GM12878 (cell line): ENCODE measurements around the gene RBMS3. TPM values are rescaled to one million over a fixed set of nuclear protein-coding genes. Genes with fewer than 3 reads are reported as not detected.

ENCODE experiments used
- ATAC-seq: fragments of 200-7000 bp; cut with Tn5 transposase; 3 replicates; pipeline ENCODE4 v1.9.1; 2020; ENCODE audit warnings: mild to moderate bottlenecking, moderate library complexity
- BruUV-seq: library from RNA; stranded (reverse); fragments of 400-500 nt; replicated peaks from 2 replicates; lab custom pipeline; 2021; lab: Mats Ljungman, UMichigan
- CTCF ChIA-PET: fragments of 300-600 bp; sonication (Branson Sonifier 250); formaldehyde crosslinking; extraction: SDS; loops from one replicate; lab custom pipeline; 2021; ENCODE audit warnings: inconsistent platforms; lab: Yijun Ruan, JAX
- POLR2A ChIA-PET: fragments of 350-600 bp; formaldehyde crosslinking; extraction: SDS; loops from one replicate; lab custom pipeline; 2021; ENCODE audit warnings: inconsistent platforms; lab: Charles Lee
- RAD21 ChIA-PET: fragments of 300-600 bp; sonication (Branson Sonifier 250); formaldehyde crosslinking; loops from one replicate; lab custom pipeline; 2023; ENCODE audit warnings: antibody characterized with exemption; ENCODE audit not compliant: unreplicated experiment; lab: Charles Lee
- SMC1A ChIA-PET: fragments of 300-600 bp; sonication (Branson Sonifier 250); formaldehyde crosslinking; loops from one replicate; lab custom pipeline; 2023; ENCODE audit not compliant: unreplicated experiment, uncharacterized antibody; lab: Charles Lee
- DNase-seq: peaks from one replicate; pipeline ENCODE4 v3.0.0-alpha.2; 2011; ENCODE audit warnings: low read depth, low spot score
- FAIRE-seq: peaks from 3 replicates; lab custom pipeline; 2011; peaks lifted over from hg19 to GRCh38; lab: Jason Lieb, UNC
- H2AFZ ChIP-seq: 2 replicates; pipeline ENCODE4 v1.6.0; 2011; ENCODE audit warnings: low read depth, low read length, control low read depth; ENCODE audit not compliant: control insufficient read depth
- H3K27ac ChIP-seq: 2 replicates; pipeline ENCODE4 v1.5.1; 2011; ENCODE audit warnings: control low read depth; ENCODE audit not compliant: control insufficient read depth, insufficient read depth
- H3K27me3 ChIP-seq, 2 experiments: replicated peaks in 1 of 2; 2 replicates each; pipeline versions ENCODE4 v1.6.0 to v1.6.1; 2011; ENCODE audit warnings: low read length in 1 of 2; ENCODE audit not compliant: control insufficient read depth in 2 of 2, insufficient read depth in 2 of 2
- H3K36me3 ChIP-seq, 2 experiments: 2 replicates each; pipeline ENCODE4 v1.5.1; 2011; ENCODE audit warnings: low read length in 1 of 2; ENCODE audit not compliant: control insufficient read depth in 2 of 2, insufficient read depth in 2 of 2
- H3K4me1 ChIP-seq: 2 replicates; pipeline ENCODE4 v1.6.1; 2011; ENCODE audit warnings: mild to moderate bottlenecking, low read length, moderate library complexity, mixed read lengths; ENCODE audit not compliant: control insufficient read depth, insufficient read depth
- H3K4me2 ChIP-seq: 2 replicates; pipeline ENCODE4 v1.6.0; 2011; ENCODE audit warnings: control low read depth; ENCODE audit not compliant: control insufficient read depth, insufficient read depth
- H3K4me3 ChIP-seq: fragments of 200-600 bp; sonication (generic); 2 replicates; pipeline ENCODE4 v1.5.1; 2016
- H3K79me2 ChIP-seq: 2 replicates; pipeline ENCODE4 v1.6.0; 2011; ENCODE audit warnings: low read length; ENCODE audit not compliant: control insufficient read depth, insufficient read depth
- H3K9ac ChIP-seq: 2 replicates; pipeline ENCODE4 v1.8.0; 2011; ENCODE audit warnings: low read length, control low read depth, mixed read lengths; ENCODE audit not compliant: control insufficient read depth, insufficient read depth
- H3K9me3 ChIP-seq: replicated peaks from 3 replicates; pipeline ENCODE4 v1.5.1; 2011; ENCODE audit warnings: mild to moderate bottlenecking, low read length; ENCODE audit not compliant: control insufficient read depth, insufficient read depth
- H4K20me1 ChIP-seq: 2 replicates; pipeline ENCODE4 v1.6.0; 2011; ENCODE audit not compliant: control insufficient read depth, insufficient read depth
- CBX3 ChIP-seq: fragments of 200-600 bp; sonication (generic); IDR thresholded peaks from 2 replicates; pipeline ENCODE4 v1.6.1; 2016; ENCODE audit warnings: low read depth, borderline replicate concordance
- CBX5 ChIP-seq: sonication (generic); IDR thresholded peaks from 2 replicates; pipeline ENCODE4 v1.6.1; 2016; ENCODE audit warnings: low read depth, moderate library complexity, mild to moderate bottlenecking, inconsistent platforms
- CEBPB ChIP-seq, 2 experiments: fragments of 150-350 bp in 1 of 2; IDR thresholded peaks; 2 replicates each; pipeline ENCODE4 v1.6.1; 2012 to 2014; ENCODE audit warnings: low read depth in 2 of 2, low read length in 2 of 2, borderline replicate concordance in 1 of 2, inconsistent platforms in 1 of 2
- E2F8 ChIP-seq: fragments of 450-650 bp; IDR thresholded peaks from 2 replicates; pipeline ENCODE4 v1.6.1; 2018; ENCODE audit warnings: mild to moderate bottlenecking, low read depth, moderate library complexity; ENCODE audit not compliant: partially characterized antibody
- NBN ChIP-seq: fragments of 450-650 bp; IDR thresholded peaks from 2 replicates; pipeline ENCODE4 v1.6.1; 2016
- NR2C1 ChIP-seq: fragments of 450-650 bp; IDR thresholded peaks from 2 replicates; pipeline ENCODE4 v1.6.1; 2017; ENCODE audit warnings: antibody characterized with exemption, mild to moderate bottlenecking, moderate library complexity
- RBBP5 ChIP-seq: fragments of 200-600 bp; sonication (generic); conservative IDR thresholded peaks from 2 replicates; pipeline ENCODE4 v1.6.1; 2016
- SREBF2 ChIP-seq: IDR thresholded peaks from 2 replicates; pipeline ENCODE4 v1.6.1; 2012; ENCODE audit warnings: mild to moderate bottlenecking, low read length
- SRF ChIP-seq, 2 experiments: IDR thresholded peaks; 2 replicates each; pipeline ENCODE4 v1.6.1; 2011; ENCODE audit warnings: low read depth in 2 of 2, low read length in 2 of 2, mild to moderate bottlenecking in 1 of 2, moderate library complexity in 1 of 2
- WRNIP1 ChIP-seq: IDR thresholded peaks from 2 replicates; pipeline ENCODE4 v1.6.1; 2011; ENCODE audit warnings: low read depth, low read length, improper control_type of control experiment, borderline replicate concordance
- ZNF687 ChIP-seq: fragments of 450-650 bp; IDR thresholded peaks from 2 replicates; pipeline ENCODE4 v1.6.1; 2017; ENCODE audit warnings: mild to moderate bottlenecking, moderate library complexity
- ZSCAN29 ChIP-seq: fragments of 450-650 bp; IDR thresholded peaks from 2 replicates; pipeline ENCODE4 v1.6.1; 2017; ENCODE audit warnings: mild to moderate bottlenecking, moderate library complexity
- WGBS: methylation state at CpG from one replicate; pipeline ENCODE4 v1.1.6; 2016; ENCODE audit warnings: low lambda C conversion rate; ENCODE audit not compliant: insufficient replicate concordance, insufficient coverage; ENCODE audit errors: missing lambda C conversion rate; 5-methylcytosine and 5-hydroxymethylcytosine counted together
- in situ Hi-C: fragments of 300-500 bp; cut with MboI; formaldehyde crosslinking; loops from 9 replicates; pipeline ENCODE4 v1.14.3; 2018; ENCODE audit warnings: mixed read lengths
- intact Hi-C: fragments of 100-400 bp; cut with micrococcal nuclease; formaldehyde crosslinking; loops from one replicate; pipeline ENCODE4 v1.14.2; 2022; ENCODE audit not compliant: unreplicated experiment
- polyA plus RNA-seq, 11 experiments: library from polyadenylated mRNA; depleted of rRNA in 4 of 11; unstranded in 6 of 11; stranded (reverse) in 5 of 11; fragments of >200 nt; fragmentation: Nextera tagmentation in 4 of 11; fragmentation: Illumina TruSeq in 1 of 11; extraction: Ambion mirVana in 4 of 11; extraction: Trizol in 1 of 11; gene quantifications; 1 replicate in 1 of 11; 2 replicates in 10 of 11; pipeline versions ENCODE4 v1.2.1 to v1.2.3, GENCODE V29; 2011 to 2016; ENCODE audit warnings: inconsistent platforms in 2 of 11, missing spikeins in 2 of 11, low read depth in 1 of 11
- total RNA-seq, 4 experiments: library from RNA; depleted of rRNA in 3 of 4; stranded (reverse); fragments of >200 nt in 3 of 4; fragmentation: Illumina TruSeq in 1 of 4; extraction: Trizol in 1 of 4; gene quantifications; 2 replicates each; pipeline versions ENCODE4 v1.2.1 to v1.2.3, GENCODE V29; 2013 to 2021
- TF ChIP-seq, protein P1 (sequence below): IDR thresholded peaks from 2 replicates; pipeline ENCODE4 v1.6.1; 2011; ENCODE audit warnings: low read depth, mild to moderate bottlenecking, low read length, moderate library complexity, borderline replicate concordance; ENCODE audit errors: extremely low read depth
- TF ChIP-seq, protein P2 (sequence below): IDR thresholded peaks from 2 replicates; pipeline ENCODE4 v1.6.1; 2011; ENCODE audit warnings: borderline replicate concordance, low read depth, mild to moderate bottlenecking, moderate library complexity, low read length; ENCODE audit not compliant: insufficient read depth, poor library complexity, severe bottlenecking

Gene RBMS3
- total and polyA plus RNA-seq, 10 of the 15 experiments (the other 5 are each of a cell fraction or from before 2014, with no cell fraction given): 0.79 to 4.7 (median 3.1) TPM

GRCh38 chr3:29731050-29731449 is 450.2 kb downstream of the RBMS3 start (continued):
- no peak for TF ChIP-seq ZNF687

- FAIRE-seq: no peak
- ChIA-PET POLR2A (no interaction called here), RAD21 (no interaction called here), CTCF (no interaction called here), SMC1A (no interaction called here)
- 0% methylated on average over 1 of the region's 1 CpG for WGBS
- no peaks in the 10 kb centered on the region for H3K36me3 ChIP-seq
- no peaks in the 10 kb centered on the region for H3K27me3 ChIP-seq
- no peak overlapping the region for H3K27ac ChIP-seq
- H3K79me2 ChIP-seq: no peaks in the 10 kb centered on the region
- H3K4me2 ChIP-seq: no peak overlapping the region
- no peak for ATAC-seq
- TF ChIP-seq CBX5 (no peak), CBX3 (no peak), SREBF2 (no peak), RBBP5 (no peak), CEBPB (IDR thresholded peaks at IDR 0.05; ENCODE audit: borderline replicate concordance in 1 of 2, low read depth in 2 of 2, low read length in 2 of 2) (no peak), E2F8 (no peak), SRF (IDR thresholded peaks at IDR 0.05; ENCODE audit: low read depth in 2 of 2, low read length in 2 of 2) (no peak), WRNIP1 (no peak), NR2C1 (no peak), NBN (no peak), ZSCAN29 (no peak)
- TF ChIP-seq, protein P1, sequence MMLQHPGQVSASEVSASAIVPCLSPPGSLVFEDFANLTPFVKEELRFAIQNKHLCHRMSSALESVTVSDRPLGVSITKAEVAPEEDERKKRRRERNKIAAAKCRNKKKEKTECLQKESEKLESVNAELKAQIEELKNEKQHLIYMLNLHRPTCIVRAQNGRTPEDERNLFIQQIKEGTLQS: no peak
- TF ChIP-seq, protein P2, sequence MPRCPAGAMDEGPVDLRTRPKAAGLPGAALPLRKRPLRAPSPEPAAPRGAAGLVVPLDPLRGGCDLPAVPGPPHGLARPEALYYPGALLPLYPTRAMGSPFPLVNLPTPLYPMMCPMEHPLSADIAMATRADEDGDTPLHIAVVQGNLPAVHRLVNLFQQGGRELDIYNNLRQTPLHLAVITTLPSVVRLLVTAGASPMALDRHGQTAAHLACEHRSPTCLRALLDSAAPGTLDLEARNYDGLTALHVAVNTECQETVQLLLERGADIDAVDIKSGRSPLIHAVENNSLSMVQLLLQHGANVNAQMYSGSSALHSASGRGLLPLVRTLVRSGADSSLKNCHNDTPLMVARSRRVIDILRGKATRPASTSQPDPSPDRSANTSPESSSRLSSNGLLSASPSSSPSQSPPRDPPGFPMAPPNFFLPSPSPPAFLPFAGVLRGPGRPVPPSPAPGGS: no peak
- in situ Hi-C loops: no loop called here
- DNase-seq: no peak
- no peak overlapping the region for H2AFZ ChIP-seq
- no peaks in the 10 kb centered on the region for H4K20me1 ChIP-seq
- H3K4me1 ChIP-seq: no peaks in the 10 kb centered on the region
- no peak overlapping the region for H3K4me3 ChIP-seq
- no TSS peak for BruUV-seq
- intact Hi-C loops: no loop called here
- H3K9me3 ChIP-seq: no peaks in the 10 kb centered on the region
- no peak overlapping the region for H3K9ac ChIP-seq
Observed at GRCh38 chr3:29741231-29741630, 460.4 kb downstream of the RBMS3 start.
